ENCODE results near the gene MAFF.
"Not testable (repeated sequence)": the region's sequence is repeated elsewhere in the genome, so short reads cannot be mapped to it uniquely, and the experiment has no call there.

Gene MAFF

GRCh38 chr22:38201711-38202436, at the start of gene MAFF:
TSS of gene MAFF (plus strand) at chr22:38201994. CDS start at chr22:38213854, 11,860 bp downstream.
- ATAC-seq (peak; percentile 76), DNase-seq (peak; percentile 93)

GRCh38 chr22:38153821-38154562, 47.8 kb upstream of the MAFF start:
- ATAC-seq (no peak), DNase-seq (no peak)

- not testable (repeated sequence) for DNase-seq, ATAC-seq
These were observed 47.3 kb upstream of the MAFF start for GRCh38 chr22:38154563-38154915.

- no peak for ATAC-seq
- no peak for DNase-seq
These were observed 46.1 kb upstream of the MAFF start for GRCh38 chr22:38155703-38156102.

GRCh38 chr22:38162881-38163843, 38.6 kb upstream of the MAFF start:
- ATAC-seq (no peak), DNase-seq (no peak)

GRCh38 chr22:38163844-38164550, 37.8 kb upstream of the MAFF start:
- DNase-seq = no peak
- no peak for ATAC-seq

GRCh38 chr22:38164551-38164918, 37.3 kb upstream of the MAFF start:
- no peak for ATAC-seq
- no peak for DNase-seq

- no peak for DNase-seq
These were observed 35.7 kb upstream of the MAFF start for GRCh38 chr22:38165922-38166593.

GRCh38 chr22:38167988-38168407, 33.8 kb upstream of the MAFF start:
- ATAC-seq (no peak), DNase-seq (no peak)

More at GRCh38 chr22:38165922-38166593, 35.7 kb upstream of the MAFF start:
- no peak for ATAC-seq

- no peak for ATAC-seq
- no peak for DNase-seq
These were observed 32.7 kb upstream of the MAFF start for GRCh38 chr22:38169116-38169515.

GRCh38 chr22:38170469-38170868, 31.3 kb upstream of the MAFF start:
- ATAC-seq (no peak), DNase-seq (no peak)

- ATAC-seq = no peak
- DNase-seq = no peak
These were observed 29.6 kb upstream of the MAFF start for GRCh38 chr22:38171927-38172831.

GRCh38 chr22:38172832-38173640, 28.8 kb upstream of the MAFF start:
- ATAC-seq = peak; percentile 35
- DNase-seq = peak; percentile 59

- no peak for ATAC-seq
These were observed 28.2 kb upstream of the MAFF start for GRCh38 chr22:38173641-38173906.

GRCh38 chr22:38174626-38175025, 27.2 kb upstream of the MAFF start:
- DNase-seq (no peak), ATAC-seq (no peak)

More at GRCh38 chr22:38173641-38173906, 28.2 kb upstream of the MAFF start:
- DNase-seq = no peak

GRCh38 chr22:38175206-38176118, 26.3 kb upstream of the MAFF start:
- no peak for DNase-seq
- no peak for ATAC-seq

- DNase-seq (peak; percentile 47), ATAC-seq (peak; percentile 56)
These were observed 25.5 kb upstream of the MAFF start for GRCh38 chr22:38176170-38176741.

- DNase-seq (no peak), ATAC-seq (no peak)
These were observed 24.8 kb upstream of the MAFF start for GRCh38 chr22:38177044-38177443.
